Prostate gland (tissue), 2 donors: Measurements from ENCODE around the gene SPG11.

Experiments used
- CTCF ChIP-seq, 4 experiments: fragments of 200-600 bp in 2 of 4; fragments of 450-650 bp in 2 of 4; sonication (generic) in 2 of 4; IDR thresholded peaks; 1 replicate in 3 of 4; 2 replicates in 1 of 4; pipeline ENCODE4 v1.5.1; 2016 to 2019; ENCODE audit warnings: antibody characterized with exemption in 4 of 4, mild to moderate bottlenecking in 2 of 4, moderate library complexity in 2 of 4
- POLR2A ChIP-seq: fragments of 450-650 bp; IDR thresholded peaks from one replicate; pipeline ENCODE4 v1.6.1; 2016; ENCODE audit warnings: antibody characterized with exemption, mild to moderate bottlenecking
- POLR2AphosphoS5 ChIP-seq: sonication (generic); formaldehyde crosslinking; IDR thresholded peaks from one replicate; pipeline ENCODE4 v1.6.1; 2017; ENCODE audit warnings: antibody characterized with exemption

GRCh38 chr15:44536302-44536961 lies 127.0 kb downstream of the SPG11 start:
- TF ChIP-seq POLR2AphosphoS5 (peak; percentile 57), CTCF (IDR thresholded peaks at IDR 0.05) (peak in 3 of 4 experiments; percentile 37 to 75 (median 56)), POLR2A (peak; percentile 86)
